Panc1 (cell line): ENCODE measurements around the gene MCMBP. TPM values are rescaled to one million over a fixed set of nuclear protein-coding genes. Genes with fewer than 3 reads are reported as not detected.

Experiments used
- ATAC-seq: fragments of 200-7000 bp; cut with Tn5 transposase; 2 replicates; pipeline ENCODE4 v1.9.1; 2020; ENCODE audit warnings: mild to moderate bottlenecking, moderate library complexity
- BruUV-seq: library from RNA; stranded (reverse); fragments of 400-500 nt; replicated peaks from 2 replicates; lab custom pipeline; 2021; lab: Mats Ljungman, UMichigan
- CTCF ChIA-PET: fragments of 300-600 bp; sonication (Branson Sonifier 250); formaldehyde crosslinking; loops from one replicate; lab custom pipeline; 2022; ENCODE audit warnings: antibody characterized with exemption; lab: Charles Lee
- POLR2A ChIA-PET: fragments of 300-600 bp; sonication (Branson Sonifier 250); formaldehyde crosslinking; loops from one replicate; lab custom pipeline; 2022; ENCODE audit warnings: antibody characterized with exemption; lab: Charles Lee
- DNase-seq: peaks from one replicate; pipeline ENCODE4 v3.0.0-alpha.2; 2010; ENCODE audit warnings: low read depth, low spot score
- H3K27ac ChIP-seq: 2 replicates; pipeline ENCODE4 v1.5.1; 2011; ENCODE audit warnings: mild to moderate bottlenecking, low read length, inconsistent platforms
- H3K27me3 ChIP-seq: fragments of 200-500 bp; sonication (Bioruptor generic); 2 replicates; pipeline ENCODE4 v1.6.0; 2014; ENCODE audit warnings: low read length, inconsistent platforms; ENCODE audit not compliant: control insufficient read depth, insufficient read depth
- H3K36me3 ChIP-seq: fragments of 200-500 bp; sonication (Bioruptor generic); 2 replicates; pipeline ENCODE4 v1.5.1; 2014; ENCODE audit warnings: inconsistent platforms, mild to moderate bottlenecking, low read length, moderate library complexity; ENCODE audit not compliant: control insufficient read depth, insufficient read depth
- H3K4me1 ChIP-seq: 2 replicates; pipeline ENCODE4 v1.5.1; 2011; ENCODE audit warnings: inconsistent platforms, mild to moderate bottlenecking, low read length, moderate library complexity; ENCODE audit not compliant: control insufficient read depth, insufficient read depth
- H3K4me3 ChIP-seq, 2 experiments: 2 replicates each; pipeline ENCODE4 v1.5.1; 2011 to 2012; ENCODE audit warnings: low read depth in 2 of 2, low read length in 2 of 2, mild to moderate bottlenecking in 2 of 2, inconsistent platforms in 1 of 2, moderate library complexity in 1 of 2
- H3K9me3 ChIP-seq: fragments of 200-500 bp; sonication (Bioruptor generic); 2 replicates; pipeline ENCODE4 v1.5.1; 2014; ENCODE audit warnings: low read depth, mild to moderate bottlenecking, inconsistent platforms, low read length, moderate library complexity; ENCODE audit not compliant: control insufficient read depth, insufficient read depth
- POLR2AphosphoS5 ChIP-seq: IDR thresholded peaks from 2 replicates; pipeline ENCODE4 v1.6.1; 2012; ENCODE audit warnings: mild to moderate bottlenecking, low read depth, low read length, moderate library complexity
- SIN3A ChIP-seq: IDR thresholded peaks from 2 replicates; pipeline ENCODE4 v1.6.1; 2012; ENCODE audit warnings: low read depth, mild to moderate bottlenecking, low read length, moderate library complexity, borderline replicate concordance; ENCODE audit not compliant: insufficient read depth
- TCF7L2 ChIP-seq: IDR thresholded peaks from 2 replicates; pipeline ENCODE4 v1.6.1; 2011; ENCODE audit warnings: mild to moderate bottlenecking, low read depth, low read length, inconsistent platforms
- in situ Hi-C: cut with HindIII; loops from 2 replicates; pipeline ENCODE4 v1.10.0; 2016; ENCODE audit warnings: low sequenced_read_pairs, low pct_unique_long_range_greater_than_20kb
- intact Hi-C: fragments of 100-400 bp; cut with micrococcal nuclease; formaldehyde crosslinking; loops from one replicate; pipeline ENCODE4 v1.10.0; 2022; ENCODE audit not compliant: unreplicated experiment
- total RNA-seq: library from RNA; stranded (reverse); gene quantifications from one replicate; pipeline ENCODE4 v1.2.1, GENCODE V29; 2021; ENCODE audit not compliant: unreplicated experiment
- TF ChIP-seq, protein P1 (sequence below), 2 experiments: IDR thresholded peaks; 2 replicates each; pipeline ENCODE4 v1.6.1; 2011 to 2012; ENCODE audit warnings: low read depth in 2 of 2, control low read depth in 1 of 2, low read length in 1 of 2, mild to moderate bottlenecking in 1 of 2, moderate library complexity in 1 of 2; ENCODE audit not compliant: insufficient read depth in 1 of 2
- TF ChIP-seq, protein P2 (sequence below): fragments of 450-650 bp; IDR thresholded peaks from 2 replicates; pipeline ENCODE4 v1.5.1; 2017; ENCODE audit warnings: mild to moderate bottlenecking

Gene MCMBP
- total RNA-seq, 1 experiment from 2014 or later, result 94.5 TPM

DNA sequence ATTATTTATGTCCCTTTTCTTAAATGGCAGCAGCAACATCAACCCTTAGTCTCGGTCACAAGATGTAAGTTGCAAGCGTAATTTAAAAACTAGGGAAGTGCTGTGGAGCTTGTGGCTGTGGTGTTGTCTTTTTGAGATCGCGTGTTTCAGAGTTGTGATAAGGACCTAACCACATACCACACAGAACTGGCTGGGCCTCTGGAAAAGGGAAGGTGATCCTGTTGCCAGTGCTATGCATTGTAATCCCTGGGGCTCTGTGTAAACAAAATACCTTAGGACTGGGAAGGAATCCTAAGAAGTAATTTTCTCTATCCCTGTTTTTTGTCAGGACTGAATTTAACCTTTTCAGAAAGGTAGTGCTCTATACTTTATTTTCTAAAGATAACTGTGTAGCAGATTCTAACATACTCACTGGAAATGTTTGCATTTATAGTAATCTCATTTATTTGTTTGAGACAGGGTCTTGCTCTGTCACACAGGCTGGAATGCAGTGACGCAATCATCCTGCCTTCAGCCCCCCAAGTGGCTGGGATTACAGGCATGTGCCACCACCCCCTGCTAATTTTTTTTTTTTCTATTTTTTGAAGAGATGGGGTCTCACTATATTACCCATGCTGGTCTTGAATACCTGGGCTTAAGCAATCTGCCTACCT, 86.4 kb downstream of the MCMBP start:
- intact Hi-C loops, result no loop called here
- no peaks in the 10 kb centered on the region for H3K36me3 ChIP-seq

DNA sequence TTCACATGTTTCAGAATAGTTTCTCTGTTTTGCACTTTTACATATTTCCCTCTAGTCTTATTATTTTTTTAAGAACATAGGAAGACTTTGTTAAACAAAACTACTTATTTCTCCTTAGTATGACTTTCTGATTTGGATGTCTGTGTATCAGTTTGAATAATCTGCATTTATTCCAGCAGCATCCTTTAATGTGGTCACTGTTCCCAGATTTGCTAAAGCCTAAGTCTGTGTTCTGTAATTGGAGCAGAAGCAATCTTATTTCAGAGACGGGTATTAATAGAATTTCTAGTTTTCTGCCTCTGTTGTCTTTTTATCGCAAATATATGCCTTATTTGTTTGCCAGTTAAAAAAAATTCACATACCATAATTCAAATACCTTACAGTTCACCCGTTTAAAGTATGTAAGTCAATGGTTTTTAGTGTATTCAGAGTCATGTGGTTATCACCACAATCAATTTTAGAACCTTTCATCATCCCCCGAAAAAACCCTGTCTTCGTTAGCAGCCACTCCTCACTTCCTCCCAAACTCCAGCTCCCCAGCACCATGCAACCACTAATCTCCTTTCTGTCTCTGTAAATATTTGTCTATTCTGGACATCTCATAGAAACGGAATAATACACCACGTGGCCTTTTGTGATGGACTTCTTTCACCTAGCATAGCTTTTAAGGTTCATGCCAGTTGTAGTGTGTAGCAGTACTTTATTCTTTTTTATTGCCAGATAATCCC, 88.1 kb downstream of the MCMBP start:
- BruUV-seq, result no TSS peak
- DNase-seq (no peak), ATAC-seq (no peak)
- no peaks in the 10 kb centered on the region for H3K27me3 ChIP-seq
- no peak overlapping the region for H3K4me3 ChIP-seq
- H3K36me3 ChIP-seq, result no peaks in the 10 kb centered on the region
- in situ Hi-C loops (no loop called here), intact Hi-C loops (no loop called here)
- TF ChIP-seq TCF7L2 (no peak), POLR2AphosphoS5 (no peak), SIN3A (no peak)
- TF ChIP-seq, protein P1, sequence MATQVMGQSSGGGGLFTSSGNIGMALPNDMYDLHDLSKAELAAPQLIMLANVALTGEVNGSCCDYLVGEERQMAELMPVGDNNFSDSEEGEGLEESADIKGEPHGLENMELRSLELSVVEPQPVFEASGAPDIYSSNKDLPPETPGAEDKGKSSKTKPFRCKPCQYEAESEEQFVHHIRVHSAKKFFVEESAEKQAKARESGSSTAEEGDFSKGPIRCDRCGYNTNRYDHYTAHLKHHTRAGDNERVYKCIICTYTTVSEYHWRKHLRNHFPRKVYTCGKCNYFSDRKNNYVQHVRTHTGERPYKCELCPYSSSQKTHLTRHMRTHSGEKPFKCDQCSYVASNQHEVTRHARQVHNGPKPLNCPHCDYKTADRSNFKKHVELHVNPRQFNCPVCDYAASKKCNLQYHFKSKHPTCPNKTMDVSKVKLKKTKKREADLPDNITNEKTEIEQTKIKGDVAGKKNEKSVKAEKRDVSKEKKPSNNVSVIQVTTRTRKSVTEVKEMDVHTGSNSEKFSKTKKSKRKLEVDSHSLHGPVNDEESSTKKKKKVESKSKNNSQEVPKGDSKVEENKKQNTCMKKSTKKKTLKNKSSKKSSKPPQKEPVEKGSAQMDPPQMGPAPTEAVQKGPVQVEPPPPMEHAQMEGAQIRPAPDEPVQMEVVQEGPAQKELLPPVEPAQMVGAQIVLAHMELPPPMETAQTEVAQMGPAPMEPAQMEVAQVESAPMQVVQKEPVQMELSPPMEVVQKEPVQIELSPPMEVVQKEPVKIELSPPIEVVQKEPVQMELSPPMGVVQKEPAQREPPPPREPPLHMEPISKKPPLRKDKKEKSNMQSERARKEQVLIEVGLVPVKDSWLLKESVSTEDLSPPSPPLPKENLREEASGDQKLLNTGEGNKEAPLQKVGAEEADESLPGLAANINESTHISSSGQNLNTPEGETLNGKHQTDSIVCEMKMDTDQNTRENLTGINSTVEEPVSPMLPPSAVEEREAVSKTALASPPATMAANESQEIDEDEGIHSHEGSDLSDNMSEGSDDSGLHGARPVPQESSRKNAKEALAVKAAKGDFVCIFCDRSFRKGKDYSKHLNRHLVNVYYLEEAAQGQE (IDR thresholded peaks at IDR 0.05; ENCODE audit: insufficient read depth in 1 of 2, low read depth in 2 of 2, low read length in 1 of 2), result no peak
- TF ChIP-seq, protein P2, sequence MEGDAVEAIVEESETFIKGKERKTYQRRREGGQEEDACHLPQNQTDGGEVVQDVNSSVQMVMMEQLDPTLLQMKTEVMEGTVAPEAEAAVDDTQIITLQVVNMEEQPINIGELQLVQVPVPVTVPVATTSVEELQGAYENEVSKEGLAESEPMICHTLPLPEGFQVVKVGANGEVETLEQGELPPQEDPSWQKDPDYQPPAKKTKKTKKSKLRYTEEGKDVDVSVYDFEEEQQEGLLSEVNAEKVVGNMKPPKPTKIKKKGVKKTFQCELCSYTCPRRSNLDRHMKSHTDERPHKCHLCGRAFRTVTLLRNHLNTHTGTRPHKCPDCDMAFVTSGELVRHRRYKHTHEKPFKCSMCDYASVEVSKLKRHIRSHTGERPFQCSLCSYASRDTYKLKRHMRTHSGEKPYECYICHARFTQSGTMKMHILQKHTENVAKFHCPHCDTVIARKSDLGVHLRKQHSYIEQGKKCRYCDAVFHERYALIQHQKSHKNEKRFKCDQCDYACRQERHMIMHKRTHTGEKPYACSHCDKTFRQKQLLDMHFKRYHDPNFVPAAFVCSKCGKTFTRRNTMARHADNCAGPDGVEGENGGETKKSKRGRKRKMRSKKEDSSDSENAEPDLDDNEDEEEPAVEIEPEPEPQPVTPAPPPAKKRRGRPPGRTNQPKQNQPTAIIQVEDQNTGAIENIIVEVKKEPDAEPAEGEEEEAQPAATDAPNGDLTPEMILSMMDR, result no peak
- H3K27ac ChIP-seq, result no peak overlapping the region
- ChIA-PET POLR2A (no interaction called here), CTCF (no interaction called here)
- H3K4me1 ChIP-seq, result no peaks in the 10 kb centered on the region
- no peaks in the 10 kb centered on the region for H3K9me3 ChIP-seq

More for the DNA sequence above, 86.4 kb downstream of the MCMBP start:
- no peaks in the 10 kb centered on the region for H3K9me3 ChIP-seq
- ChIA-PET POLR2A (no interaction called here), CTCF (no interaction called here)
- in situ Hi-C loops, result no loop called here
- DNase-seq, result no peak
- no peaks in the 10 kb centered on the region for H3K4me1 ChIP-seq
- no peak overlapping the region for H3K4me3 ChIP-seq
- H3K27ac ChIP-seq, result no peak overlapping the region
- no peak for ATAC-seq
- no TSS peak for BruUV-seq
- TF ChIP-seq, protein P2, result no peak
- TF ChIP-seq POLR2AphosphoS5 (no peak), SIN3A (no peak)
- H3K27me3 ChIP-seq, result no peaks in the 10 kb centered on the region
